SK-N-MC (cell line): ENCODE measurements around the gene IGF1R.

Experiments used
- EZH2 ChIP-seq: fragments of 200-600 bp; sonication (generic); IDR thresholded peaks from one replicate; pipeline ENCODE4 v1.6.1; 2017; ENCODE audit warnings: antibody characterized with exemption
- POLR2AphosphoS5 ChIP-seq: IDR thresholded peaks from 2 replicates; pipeline ENCODE4 v1.6.1; 2012; ENCODE audit warnings: mild to moderate bottlenecking, low read depth, low read length, borderline replicate concordance

GRCh38 chr15:98790270-98790669 lies 141.9 kb downstream of the IGF1R start:
- TF ChIP-seq POLR2AphosphoS5 (no peak), EZH2 (no peak)
